T-helper 2 cell treated with Interferon-gamma antibody and Interleukin-4, amounts not matched to agents 5 μg/mL and 100 μg/mL, for 36 hours (primary cell): ENCODE data around the gene ABHD12B.
"Not testable (repeated sequence)": the region's sequence is repeated elsewhere in the genome, so short reads cannot be mapped to it uniquely, and the experiment has no call there.

Experiments used
- DNase-seq: peaks from one replicate; pipeline ENCODE4 v3.0.0; 2021; ENCODE audit warnings: low spot score
- H3K27ac Mint-ChIP-seq: one replicate; pipeline ENCODE4 v1.8.0; 2021; ENCODE audit warnings: mild to moderate bottlenecking, mixed read lengths
- H3K27me3 Mint-ChIP-seq: one replicate; pipeline ENCODE4 v1.8.0; 2021; ENCODE audit warnings: low read depth, mixed read lengths
- H3K36me3 Mint-ChIP-seq: one replicate; pipeline ENCODE4 v1.8.0; 2021; ENCODE audit warnings: low read depth, mixed read lengths
- H3K4me1 Mint-ChIP-seq: one replicate; pipeline ENCODE4 v1.8.0; 2021; ENCODE audit warnings: low read depth, mixed read lengths
- H3K4me3 Mint-ChIP-seq: one replicate; pipeline ENCODE4 v1.8.0; 2022; ENCODE audit warnings: mild to moderate bottlenecking, moderate library complexity, mixed read lengths
- H3K9me3 Mint-ChIP-seq: one replicate; pipeline ENCODE4 v1.8.0; 2021; ENCODE audit warnings: mixed read lengths

ABHD12B gene

DNA sequence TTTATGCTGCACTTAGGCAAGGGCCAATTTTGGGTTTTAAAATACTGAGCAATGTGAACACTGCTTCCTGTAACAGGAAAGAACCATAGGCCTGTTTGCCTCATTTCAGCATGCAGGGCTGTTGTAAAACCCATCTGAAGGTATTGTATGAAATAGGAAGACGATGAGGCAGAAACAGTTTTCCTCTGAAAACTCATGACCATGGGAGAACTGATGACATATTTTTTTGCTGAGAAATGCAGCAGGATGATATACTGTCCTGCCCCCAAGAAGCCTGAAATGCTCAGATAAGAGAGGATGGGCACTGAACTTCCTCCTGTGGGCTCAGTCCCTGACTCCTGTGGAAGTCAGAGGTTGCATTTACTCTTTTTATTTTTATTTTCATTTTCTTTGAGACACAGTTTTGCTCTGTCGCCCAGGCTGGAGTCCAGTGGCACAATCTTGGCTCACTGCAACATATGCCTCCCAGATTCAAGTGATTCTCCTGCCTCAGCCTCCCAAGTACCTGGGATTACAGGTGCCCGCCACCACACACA lies 55.1 kb downstream of the ABHD12B start:
- no peak overlapping the region for H3K4me3 Mint-ChIP-seq
- H3K9me3 Mint-ChIP-seq, result no peaks in the 10 kb centered on the region
- H3K4me1 Mint-ChIP-seq, result peaks cover 2% of the 10 kb centered on the region
- H3K27ac Mint-ChIP-seq, result no peak overlapping the region
- H3K36me3 Mint-ChIP-seq, result no peaks in the 10 kb centered on the region
- H3K27me3 Mint-ChIP-seq, result peaks cover 9% of the 10 kb centered on the region
- DNase-seq, result no peak

DNA sequence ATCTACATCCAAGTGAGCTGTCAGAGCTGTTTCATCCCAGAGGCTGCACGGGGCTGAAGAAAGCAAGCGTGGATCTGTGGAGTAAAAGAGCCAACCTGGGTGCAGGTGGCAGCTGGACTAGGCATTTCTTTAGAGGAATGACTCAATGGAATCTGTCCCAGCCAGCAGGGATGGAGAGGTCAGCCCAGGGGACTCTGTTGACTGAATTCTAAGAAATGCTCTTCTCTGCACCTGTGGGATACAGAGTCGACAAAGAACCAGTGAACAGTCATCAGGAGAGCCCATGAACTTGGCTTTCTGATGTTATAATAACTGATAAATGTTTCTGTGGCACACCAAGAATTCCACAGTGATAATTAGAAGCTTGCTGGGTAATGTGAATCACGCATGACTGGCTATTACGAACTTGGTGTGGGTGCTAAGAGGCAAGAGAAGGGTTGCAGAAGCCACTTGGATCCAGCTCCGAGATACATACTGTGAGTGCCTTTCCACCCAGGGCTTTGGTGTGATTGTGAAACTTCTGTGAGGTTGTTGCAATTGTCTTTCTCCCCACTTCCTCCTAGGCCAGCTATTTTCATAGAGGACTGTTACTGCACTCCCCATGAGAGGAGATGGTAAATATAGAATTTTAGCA lies 56.3 kb downstream of the ABHD12B start:
- no peaks in the 10 kb centered on the region for H3K36me3 Mint-ChIP-seq
- no peaks in the 10 kb centered on the region for H3K9me3 Mint-ChIP-seq
- H3K4me1 Mint-ChIP-seq, result peaks cover 2% of the 10 kb centered on the region
- H3K4me3 Mint-ChIP-seq, result no peak overlapping the region
- no peak overlapping the region for H3K27ac Mint-ChIP-seq
- H3K27me3 Mint-ChIP-seq, result peaks cover 8% of the 10 kb centered on the region
- DNase-seq, result no peak

DNA sequence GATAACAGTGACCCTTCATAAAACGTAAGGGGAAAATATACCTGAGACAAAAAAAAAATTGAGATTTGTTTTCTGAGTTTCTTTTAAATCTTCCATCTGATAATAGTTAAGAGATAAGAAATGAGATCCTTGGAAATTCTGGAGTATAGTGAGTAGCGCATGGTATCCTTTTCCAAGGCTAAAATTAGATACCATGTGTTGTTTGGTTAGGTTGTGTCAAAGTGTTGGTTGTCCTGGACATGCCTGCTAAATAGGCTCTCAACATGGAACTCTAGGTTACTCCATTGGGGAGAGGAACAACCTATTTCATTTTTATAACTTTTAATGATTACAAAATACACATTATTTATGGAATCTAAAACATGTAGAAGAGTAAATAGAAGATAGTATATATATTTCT lies 57.7 kb downstream of the ABHD12B start:
- H3K27ac Mint-ChIP-seq, result no peak overlapping the region
- no peaks in the 10 kb centered on the region for H3K36me3 Mint-ChIP-seq
- peaks cover 2% of the 10 kb centered on the region for H3K4me1 Mint-ChIP-seq
- DNase-seq, result no peak
- H3K9me3 Mint-ChIP-seq, result no peaks in the 10 kb centered on the region
- no peak overlapping the region for H3K4me3 Mint-ChIP-seq
- H3K27me3 Mint-ChIP-seq, result peaks cover 8% of the 10 kb centered on the region

DNA sequence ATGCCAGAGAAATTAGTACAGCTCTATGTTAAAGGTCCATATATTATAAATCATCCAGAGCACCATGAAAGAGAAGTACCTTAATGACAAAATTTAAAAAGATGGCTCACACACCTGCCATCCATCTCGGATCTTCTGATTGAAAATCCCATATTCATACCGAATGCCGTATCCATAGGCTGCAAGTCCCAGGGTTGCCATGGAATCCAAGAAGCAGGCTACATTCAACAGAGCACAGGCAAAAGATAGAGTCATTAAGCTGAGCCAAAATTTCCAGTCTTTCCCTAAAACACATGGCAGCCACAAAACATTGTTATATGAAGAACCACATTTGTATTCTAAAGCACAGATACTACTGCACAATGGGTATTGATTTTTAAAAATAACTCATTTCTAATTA lies 59.7 kb downstream of the ABHD12B start:
- Mint-ChIP-seq H3K9me3 (no peaks in the 10 kb centered on the region), H3K27ac (no peak overlapping the region), H3K4me1 (peaks cover 2% of the 10 kb centered on the region), H3K4me3 (no peak overlapping the region), H3K36me3 (no peaks in the 10 kb centered on the region), H3K27me3 (peaks cover 8% of the 10 kb centered on the region)
- no peak for DNase-seq

DNA sequence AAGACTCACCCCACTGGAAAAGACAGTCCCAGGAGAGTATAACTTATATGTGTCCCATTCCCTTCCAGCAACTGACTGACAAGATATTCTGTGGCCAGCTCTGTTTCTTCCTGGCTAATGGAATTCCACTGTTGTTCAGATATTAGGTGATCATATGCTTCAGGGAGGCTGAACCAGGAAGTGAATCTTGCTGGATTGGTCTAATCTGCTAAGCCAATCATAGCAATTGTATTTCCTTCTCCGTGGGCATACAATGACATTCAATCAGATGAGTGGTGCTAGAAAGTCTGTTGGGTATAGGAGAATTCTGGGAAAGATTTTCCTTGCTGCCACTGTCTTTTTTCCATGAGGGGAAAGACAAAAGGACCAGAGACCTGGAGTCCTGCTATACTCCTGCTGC lies 60.3 kb downstream of the ABHD12B start:
- Mint-ChIP-seq H3K4me1 (no peaks in the 10 kb centered on the region), H3K4me3 (no peak overlapping the region), H3K27ac (no peak overlapping the region)

DNA sequence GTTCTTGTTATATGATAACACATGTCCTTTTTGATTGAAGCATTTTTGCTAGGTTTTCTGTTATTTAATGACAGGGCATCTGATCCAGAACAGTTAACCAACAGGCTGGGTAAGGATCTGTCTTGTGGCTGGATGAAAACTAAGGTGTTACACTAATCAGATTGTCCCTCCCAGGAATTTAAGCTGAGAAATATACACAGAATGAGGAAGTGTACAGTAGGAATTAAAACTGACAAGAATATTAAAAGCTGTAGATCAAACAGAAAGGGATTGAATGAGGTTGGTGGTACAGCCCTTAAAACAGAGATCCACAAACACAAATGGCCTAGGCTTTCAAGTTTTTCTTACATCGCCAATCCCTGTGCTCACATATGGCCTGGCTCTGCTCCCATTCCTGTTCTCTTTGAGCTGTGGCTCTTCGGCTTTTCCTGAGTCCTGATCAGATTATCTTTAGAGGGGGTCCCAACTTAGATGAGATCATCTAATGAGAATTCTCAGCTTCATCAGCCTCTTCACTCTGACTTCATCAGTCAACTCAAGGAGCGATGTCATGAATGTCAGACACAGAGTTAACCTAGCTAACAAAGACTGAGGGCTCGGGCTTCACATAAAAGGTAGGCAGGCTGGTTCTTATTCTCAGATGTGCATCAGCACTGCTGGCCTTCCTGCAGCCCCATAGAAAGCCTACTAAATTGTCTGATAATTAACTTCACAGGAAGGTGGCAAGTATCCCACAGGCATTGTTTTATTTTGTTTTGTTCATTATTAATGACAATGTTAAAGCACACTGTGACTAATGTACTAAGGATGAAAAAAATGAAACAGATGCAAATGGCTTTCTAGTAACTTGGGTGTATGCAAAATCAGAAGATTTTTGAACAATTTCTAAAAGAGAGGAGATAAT lies 61.0 kb downstream of the ABHD12B start:
- Mint-ChIP-seq H3K4me3 (no peak overlapping the region), H3K27ac (no peak overlapping the region), H3K9me3 (no peaks in the 10 kb centered on the region), H3K4me1 (no peaks in the 10 kb centered on the region), H3K36me3 (no peaks in the 10 kb centered on the region), H3K27me3 (peaks cover 8% of the 10 kb centered on the region)
- no peak for DNase-seq

More for the DNA sequence above, 60.3 kb downstream of the ABHD12B start:
- no peaks in the 10 kb centered on the region for H3K36me3 Mint-ChIP-seq
- H3K9me3 Mint-ChIP-seq, result no peaks in the 10 kb centered on the region
- peaks cover 8% of the 10 kb centered on the region for H3K27me3 Mint-ChIP-seq
- no peak for DNase-seq

DNA sequence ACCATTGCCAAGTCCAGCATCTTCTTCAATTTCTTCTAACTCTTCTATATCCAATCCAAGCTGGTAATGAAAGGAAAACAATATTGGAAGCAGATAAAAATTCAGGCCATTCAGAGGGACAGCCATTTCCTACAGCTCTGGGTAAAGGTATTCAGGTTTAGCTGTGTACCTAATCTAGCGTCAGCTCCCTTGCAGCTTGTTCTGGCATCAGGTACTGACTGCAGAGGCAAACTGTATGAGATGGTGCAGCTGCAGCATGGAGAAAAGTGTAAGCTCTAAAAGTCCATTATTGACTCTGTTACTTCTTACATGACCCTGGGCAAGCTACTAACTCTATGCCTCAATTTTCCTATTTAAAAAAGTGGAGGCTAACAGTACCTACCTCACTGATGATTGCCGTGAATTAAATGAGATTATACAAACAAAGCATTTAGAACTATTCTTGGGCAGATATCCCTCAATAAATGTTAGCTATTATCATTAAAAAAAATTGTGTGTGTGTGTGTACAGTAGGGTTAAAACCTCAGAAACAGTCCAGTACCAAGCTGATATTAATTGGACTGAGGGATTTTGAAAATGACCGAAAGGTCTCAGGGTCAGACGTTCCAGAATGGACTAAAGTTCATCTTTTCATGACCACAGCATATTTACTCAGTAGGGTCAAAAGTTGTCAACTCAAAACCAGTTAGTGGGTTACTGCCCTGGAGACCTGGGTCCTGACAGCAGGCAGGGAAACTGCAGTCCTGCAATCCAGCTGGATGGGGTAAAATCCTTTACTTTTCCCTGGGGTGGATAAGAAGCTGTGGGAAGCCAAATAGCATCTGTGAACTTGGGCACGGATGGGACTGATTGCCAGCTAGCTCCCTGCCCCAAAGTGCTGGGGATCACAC lies 63.5 kb downstream of the ABHD12B start:
- Mint-ChIP-seq H3K27ac (no peak overlapping the region), H3K27me3 (peaks cover 9% of the 10 kb centered on the region), H3K4me1 (no peaks in the 10 kb centered on the region), H3K9me3 (no peaks in the 10 kb centered on the region), H3K4me3 (no peak overlapping the region), H3K36me3 (no peaks in the 10 kb centered on the region)
- DNase-seq, result no peak

DNA sequence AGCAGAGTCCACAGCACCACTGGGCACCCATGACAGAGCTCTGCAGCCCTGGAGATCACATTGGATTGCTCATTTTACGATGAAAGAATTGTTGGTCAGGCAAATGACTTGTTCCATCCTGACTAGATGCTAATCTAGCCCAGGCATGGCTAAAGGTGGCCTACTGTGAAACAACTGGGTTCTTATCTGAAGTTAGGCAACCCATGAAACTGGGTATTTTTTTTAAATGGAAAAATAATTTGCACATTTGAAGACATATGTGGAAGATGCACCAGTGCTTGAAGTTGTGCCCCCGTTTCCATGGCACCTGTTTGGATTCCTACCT lies 64.1 kb downstream of the ABHD12B start:
- peaks cover 13% of the 10 kb centered on the region for H3K27me3 Mint-ChIP-seq
- H3K36me3 Mint-ChIP-seq, result no peaks in the 10 kb centered on the region
- no peaks in the 10 kb centered on the region for H3K4me1 Mint-ChIP-seq
- no peak overlapping the region for H3K4me3 Mint-ChIP-seq
- no peak for DNase-seq
- no peaks in the 10 kb centered on the region for H3K9me3 Mint-ChIP-seq
- no peak overlapping the region for H3K27ac Mint-ChIP-seq

DNA sequence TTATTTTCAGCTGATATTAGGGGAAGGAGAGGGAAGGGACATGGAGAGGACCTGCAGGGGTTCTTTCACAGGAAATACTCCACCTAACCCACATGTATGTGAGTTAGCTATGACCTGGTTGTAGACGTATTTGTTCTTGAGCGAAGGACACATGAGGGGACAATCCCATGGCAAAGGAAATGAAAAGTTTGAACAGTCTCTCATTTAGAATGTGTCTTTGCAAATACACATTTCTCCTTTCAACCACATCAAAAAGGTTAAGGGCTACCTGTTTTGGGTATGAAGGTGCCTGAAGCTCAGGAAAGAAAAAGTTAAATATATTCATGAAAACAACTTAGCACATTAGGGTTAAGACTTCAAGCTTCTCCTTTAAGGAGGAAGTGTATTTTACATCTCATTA lies 65.0 kb downstream of the ABHD12B start:
- Mint-ChIP-seq H3K9me3 (no peaks in the 10 kb centered on the region), H3K27me3 (peaks cover 15% of the 10 kb centered on the region)

DNA sequence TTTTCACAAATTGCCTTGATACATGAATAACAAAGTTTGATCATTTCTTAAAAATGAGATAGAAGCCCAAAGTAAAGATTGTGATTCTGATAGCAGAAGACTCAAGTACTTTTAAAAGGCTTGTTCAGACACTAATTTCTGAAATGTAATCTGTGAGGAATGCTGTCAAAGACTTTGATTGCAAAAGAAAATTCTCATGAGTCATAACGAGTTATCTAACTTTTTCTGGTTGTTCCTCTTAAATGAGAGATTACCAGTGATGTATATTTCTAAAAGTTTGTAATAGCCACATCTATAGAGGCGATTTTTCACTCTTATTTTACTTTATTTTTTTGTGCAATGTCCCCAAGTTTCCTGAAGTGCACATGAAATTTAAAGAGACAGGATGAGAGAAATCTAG lies 65.5 kb downstream of the ABHD12B start:
- no peak overlapping the region for H3K27ac Mint-ChIP-seq
- no peak overlapping the region for H3K4me3 Mint-ChIP-seq
- no peaks in the 10 kb centered on the region for H3K36me3 Mint-ChIP-seq
- peaks cover 19% of the 10 kb centered on the region for H3K27me3 Mint-ChIP-seq
- no peaks in the 10 kb centered on the region for H3K9me3 Mint-ChIP-seq
- DNase-seq, result no peak
- H3K4me1 Mint-ChIP-seq, result no peaks in the 10 kb centered on the region

More for the DNA sequence above, 65.0 kb downstream of the ABHD12B start:
- no peak for DNase-seq
- H3K27ac Mint-ChIP-seq, result no peak overlapping the region
- H3K4me1 Mint-ChIP-seq, result no peaks in the 10 kb centered on the region
- H3K4me3 Mint-ChIP-seq, result no peak overlapping the region
- H3K36me3 Mint-ChIP-seq, result no peaks in the 10 kb centered on the region

DNA sequence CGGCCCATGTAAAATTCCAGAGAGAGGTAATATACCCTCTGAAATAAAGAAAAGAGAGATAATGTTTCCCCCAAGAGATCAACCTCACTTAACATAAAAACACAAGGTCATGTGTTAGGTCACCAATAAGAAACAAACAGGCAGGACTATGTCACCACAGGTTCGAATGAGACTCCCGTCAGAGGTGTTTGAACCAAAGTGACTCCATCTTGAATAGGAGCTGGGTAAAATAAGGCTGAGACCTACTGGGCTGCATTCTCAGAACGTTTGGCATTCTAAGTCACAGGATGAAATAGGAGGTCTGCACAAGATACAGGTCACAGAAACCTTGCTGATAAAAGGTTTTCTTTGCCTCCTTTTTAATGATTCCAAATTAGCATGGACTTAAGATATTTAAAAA lies 65.9 kb downstream of the ABHD12B start:
- Mint-ChIP-seq H3K36me3 (no peaks in the 10 kb centered on the region), H3K27me3 (peaks cover 23% of the 10 kb centered on the region), H3K27ac (no peak overlapping the region), H3K4me1 (no peaks in the 10 kb centered on the region), H3K9me3 (no peaks in the 10 kb centered on the region), H3K4me3 (no peak overlapping the region)
- DNase-seq, result no peak

DNA sequence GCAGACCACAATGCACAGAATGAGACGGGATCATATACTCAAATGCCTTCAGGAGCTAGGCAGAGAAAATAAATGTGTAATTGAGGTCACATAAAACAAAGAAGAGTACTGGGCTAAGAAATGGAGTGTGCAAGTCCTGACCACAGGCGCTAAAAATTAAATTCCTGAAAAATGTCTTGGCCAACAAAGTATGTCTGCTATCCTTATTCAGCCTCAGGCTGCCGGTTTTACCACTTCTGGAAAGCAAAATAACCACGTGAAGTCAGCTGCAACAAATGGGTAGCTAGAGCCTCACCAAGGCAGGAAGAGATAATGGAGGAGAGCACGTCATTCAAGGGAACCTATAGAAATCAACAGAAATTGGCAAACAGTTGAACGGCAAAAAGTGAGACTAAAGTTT lies 69.3 kb downstream of the ABHD12B start:
- no peak overlapping the region for H3K4me3 Mint-ChIP-seq
- peaks cover 40% of the 10 kb centered on the region for H3K27me3 Mint-ChIP-seq
- no peak overlapping the region for H3K27ac Mint-ChIP-seq
- no peaks in the 10 kb centered on the region for H3K9me3 Mint-ChIP-seq
- no peak for DNase-seq
- peaks cover 6% of the 10 kb centered on the region for H3K4me1 Mint-ChIP-seq
- no peaks in the 10 kb centered on the region for H3K36me3 Mint-ChIP-seq

DNA sequence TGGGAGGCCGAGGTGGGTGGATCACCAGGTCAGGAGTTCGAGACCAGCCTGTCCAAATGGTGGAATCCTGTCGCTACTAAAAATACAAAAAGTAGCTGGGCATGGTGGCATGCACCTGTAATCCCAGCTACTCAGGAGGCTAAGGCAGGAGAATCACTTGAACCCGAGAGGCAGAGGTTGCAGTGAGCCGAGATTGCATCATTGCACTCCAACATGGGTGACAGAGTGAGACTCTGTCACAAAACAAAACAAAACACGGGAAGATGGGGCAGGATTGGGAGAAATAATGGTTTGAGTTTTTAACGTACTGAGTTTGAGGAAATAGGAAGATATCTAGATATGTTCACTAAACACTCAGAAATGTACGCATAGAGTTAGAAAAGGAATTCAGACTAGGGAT lies 69.8 kb downstream of the ABHD12B start:
- not testable (repeated sequence) for H3K4me1 Mint-ChIP-seq, H3K9me3 Mint-ChIP-seq, H3K4me3 Mint-ChIP-seq, H3K27ac Mint-ChIP-seq, DNase-seq, H3K36me3 Mint-ChIP-seq
- peaks cover 40% of the 10 kb centered on the region for H3K27me3 Mint-ChIP-seq
